CD4-positive, alpha-beta T cell treated with Interleukin-17A for 1 hour (primary cell): ENCODE results near the gene PPP1R3A.

Experiments used
- DNase-seq: peaks from one replicate; pipeline ENCODE4 v3.0.0-alpha.2; 2020

PPP1R3A gene

GRCh38 chr7:113875224-113875623 is 43.6 kb downstream of the PPP1R3A start:
- DNase-seq: no peak

DNA sequence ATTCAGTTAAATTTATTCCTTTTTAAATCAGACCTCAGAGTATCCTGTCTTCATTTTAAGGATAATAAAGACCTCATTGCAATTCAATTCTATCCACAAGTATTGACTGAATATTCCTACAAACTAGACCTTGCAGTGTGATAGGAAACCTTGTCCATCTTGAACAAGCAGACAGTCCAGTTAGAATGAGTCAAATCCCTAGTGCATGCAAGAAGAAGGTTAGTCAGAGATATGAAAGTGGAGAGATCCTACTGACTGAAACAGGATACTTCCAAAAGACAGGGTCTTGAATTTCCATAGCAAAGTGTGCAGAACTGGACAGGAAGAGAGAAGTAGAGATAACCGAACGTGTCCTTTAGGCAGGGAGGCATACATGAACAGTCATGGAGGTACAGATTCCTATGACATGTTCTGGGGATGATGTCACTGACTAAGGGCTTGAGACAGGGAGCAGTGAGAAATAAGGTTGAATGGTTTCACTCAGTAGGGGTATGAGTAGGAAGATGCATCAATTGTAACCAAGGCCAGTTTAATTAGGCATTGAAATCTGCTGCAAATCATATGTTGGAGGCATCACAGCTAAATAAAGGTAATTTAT is 45.2 kb downstream of the PPP1R3A start:
- DNase-seq: no peak

DNA sequence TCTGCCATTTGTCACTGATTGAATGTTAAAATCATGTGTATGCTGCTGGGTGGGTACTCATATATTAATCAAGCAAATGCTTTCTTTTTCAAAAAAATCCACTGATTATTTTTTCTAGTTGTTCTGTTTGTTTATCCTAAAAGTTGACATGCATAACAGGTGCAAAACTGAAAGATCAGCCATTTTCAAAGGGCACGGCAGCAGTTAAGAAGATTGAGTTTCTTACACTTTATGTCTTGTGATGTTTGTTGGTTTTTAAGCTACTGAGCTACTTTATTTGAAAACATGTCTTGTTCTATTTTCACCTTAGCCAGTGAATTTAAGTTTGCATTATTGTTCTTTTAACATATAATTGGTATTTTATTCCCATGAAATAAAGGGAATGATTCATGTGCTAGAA is 45.8 kb downstream of the PPP1R3A start:
- DNase-seq: no peak

DNA sequence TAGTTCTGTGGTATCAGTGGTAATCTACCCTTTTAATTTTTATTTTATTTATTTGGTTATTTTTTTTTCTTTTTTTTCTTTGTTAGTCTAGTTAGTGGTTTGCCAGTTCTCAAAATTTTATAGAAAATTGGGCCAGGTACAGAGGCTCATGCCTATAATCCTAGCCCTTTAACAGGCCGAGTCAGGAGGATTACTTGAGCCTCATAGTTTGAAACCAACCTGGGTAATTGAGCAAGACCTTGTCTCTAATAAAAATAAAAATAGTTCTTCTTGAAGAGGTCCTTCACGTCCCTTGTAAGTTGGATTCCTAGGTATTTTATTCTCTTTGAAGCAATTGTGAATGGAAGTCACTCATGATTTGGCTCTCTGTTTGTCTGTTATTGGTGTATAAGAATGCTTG is 51.5 kb downstream of the PPP1R3A start:
- DNase-seq: no peak

- DNase-seq: no peak
Observed at GRCh38 chr7:113856010-113856409, 62.8 kb downstream of the PPP1R3A start.

GRCh38 chr7:113840954-113841353 is 77.9 kb downstream of the PPP1R3A start:
- DNase-seq: no peak

DNA sequence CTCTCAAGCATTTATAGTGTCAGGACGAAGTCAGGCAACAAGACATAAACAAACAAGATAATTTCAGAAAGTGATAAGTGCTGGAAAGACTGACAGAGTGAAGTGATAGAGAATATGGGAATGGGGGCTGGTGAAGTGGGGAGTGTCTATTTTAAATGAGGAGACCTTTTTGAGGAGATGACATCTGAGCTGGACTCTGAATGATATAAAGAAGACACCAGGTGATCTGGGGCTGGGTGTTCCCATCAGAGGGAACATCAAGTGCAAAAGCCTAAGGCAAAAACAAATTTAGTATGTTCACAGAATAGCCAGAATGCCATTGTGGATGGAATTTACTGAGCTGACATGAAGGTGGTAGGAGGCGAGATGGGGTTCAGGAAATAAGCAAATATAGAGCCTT is 83.4 kb downstream of the PPP1R3A start:
- DNase-seq: no peak

DNA sequence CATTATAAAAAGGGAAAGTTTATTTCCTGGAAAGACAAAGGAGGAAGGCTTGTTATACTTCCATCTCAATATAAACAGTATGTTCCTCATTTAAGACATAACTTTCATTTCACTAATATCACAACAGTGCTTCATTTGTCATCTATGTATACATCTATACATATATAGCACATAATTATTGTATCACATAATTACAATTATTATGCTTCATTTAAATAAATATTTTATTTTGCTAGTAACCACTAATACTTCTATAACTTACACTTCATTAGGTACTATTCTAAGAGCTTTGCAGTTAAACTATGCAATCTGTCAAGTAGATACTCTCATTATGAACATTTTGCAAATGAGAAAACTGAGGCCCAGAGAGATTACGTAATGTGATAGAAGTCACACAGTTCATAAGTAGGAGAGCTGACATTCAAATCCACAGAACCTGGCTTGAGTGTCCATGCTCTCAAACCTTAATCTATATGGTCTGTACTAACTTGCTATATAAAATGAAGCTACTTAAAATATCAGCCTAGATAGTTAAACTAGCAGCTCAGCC is 86.5 kb downstream of the PPP1R3A start:
- no peak for DNase-seq

DNA sequence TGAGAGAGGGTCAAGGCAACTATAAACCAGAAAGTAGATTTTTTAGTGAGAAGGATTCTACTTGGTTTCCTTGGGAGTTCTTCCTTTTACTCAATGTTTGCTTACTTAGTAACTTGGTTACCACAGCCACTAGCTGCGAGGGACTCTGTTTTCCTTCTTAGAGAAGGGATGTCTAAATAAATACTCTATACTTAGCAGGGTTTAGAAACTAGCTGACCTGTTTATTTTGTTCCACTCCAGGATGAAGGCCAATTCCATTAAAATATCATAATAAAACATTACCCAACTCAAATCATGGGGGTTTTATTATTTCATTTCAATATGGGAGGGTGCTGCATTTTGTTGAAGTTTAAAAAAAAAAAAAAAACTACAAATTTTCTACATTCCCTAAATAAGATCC is 87.3 kb downstream of the PPP1R3A start:
- DNase-seq: no peak

GRCh38 chr7:113828581-113828980 is 90.2 kb downstream of the PPP1R3A start:
- no peak for DNase-seq
